ENCODE measurements around the gene L2HGDH.
A peak's percentile ranks its signal among the peaks of the same experiment; 100 is the strongest.

L2HGDH gene

GRCh38 chr14:50231475-50232275 lies 80.4 kb downstream of the L2HGDH start, which contains the start of gene SOS2:
SOS2 (minus strand) TSS chr14:50231578; CDS start chr14:50231283, 295 bp downstream.
- no peak for FAIRE-seq
- peak; percentile 85 for DNase-seq (ENCODE audit: insufficient read length, low spot score)

GRCh38 chr14:50230701-50231474 lies 81.1 kb downstream of the L2HGDH start:
- DNase-seq (ENCODE audit: insufficient read length, low spot score), result peak; percentile 41
- FAIRE-seq, result peak; percentile 4

GRCh38 chr14:50230401-50230700 lies 81.7 kb downstream of the L2HGDH start:
- no peak for FAIRE-seq
- no peak for DNase-seq (ENCODE audit: insufficient read length, low spot score)

GRCh38 chr14:50229681-50230080 lies 82.3 kb downstream of the L2HGDH start:
- DNase-seq (ENCODE audit: insufficient read length, low spot score), result no peak
- no peak for FAIRE-seq

GRCh38 chr14:50228313-50228712 lies 83.7 kb downstream of the L2HGDH start:
- DNase-seq (ENCODE audit: insufficient read length, low spot score), result no peak
- no peak for FAIRE-seq

- FAIRE-seq, result no peak
- DNase-seq (ENCODE audit: insufficient read length, low spot score), result no peak
Observed at GRCh38 chr14:50225974-50226297, 86.1 kb downstream of the L2HGDH start.

GRCh38 chr14:50225067-50225973 lies 86.7 kb downstream of the L2HGDH start:
- FAIRE-seq (no peak), DNase-seq (ENCODE audit: insufficient read length, low spot score) (peak; percentile 50)

GRCh38 chr14:50222055-50222613 lies 89.9 kb downstream of the L2HGDH start:
- FAIRE-seq, result no peak
- DNase-seq (ENCODE audit: insufficient read length, low spot score), result no peak

GRCh38 chr14:50218501-50218900 lies 93.5 kb downstream of the L2HGDH start:
- FAIRE-seq (no peak), DNase-seq (ENCODE audit: insufficient read length, low spot score) (no peak)

GRCh38 chr14:50215416-50215815 lies 96.6 kb downstream of the L2HGDH start:
- DNase-seq (ENCODE audit: insufficient read length, low spot score), result no peak
- FAIRE-seq, result no peak

- no peak for FAIRE-seq
- DNase-seq (ENCODE audit: insufficient read length, low spot score), result no peak
Observed at GRCh38 chr14:50213795-50214194, 98.2 kb downstream of the L2HGDH start.

GRCh38 chr14:50212726-50213125 lies 99.3 kb downstream of the L2HGDH start:
- FAIRE-seq (no peak), DNase-seq (ENCODE audit: insufficient read length, low spot score) (no peak)

GRCh38 chr14:50210074-50210473 lies 102.0 kb downstream of the L2HGDH start:
- DNase-seq (ENCODE audit: insufficient read length, low spot score) (no peak), FAIRE-seq (no peak)

- FAIRE-seq, result no peak
- no peak for DNase-seq (ENCODE audit: insufficient read length, low spot score)
Observed at GRCh38 chr14:50198499-50198898, 113.5 kb downstream of the L2HGDH start.

GRCh38 chr14:50191499-50191898 lies 120.5 kb downstream of the L2HGDH start:
- DNase-seq (ENCODE audit: insufficient read length, low spot score) (no peak), FAIRE-seq (no peak)
